Measurements from ENCODE around the gene LILRB1.

DNA sequence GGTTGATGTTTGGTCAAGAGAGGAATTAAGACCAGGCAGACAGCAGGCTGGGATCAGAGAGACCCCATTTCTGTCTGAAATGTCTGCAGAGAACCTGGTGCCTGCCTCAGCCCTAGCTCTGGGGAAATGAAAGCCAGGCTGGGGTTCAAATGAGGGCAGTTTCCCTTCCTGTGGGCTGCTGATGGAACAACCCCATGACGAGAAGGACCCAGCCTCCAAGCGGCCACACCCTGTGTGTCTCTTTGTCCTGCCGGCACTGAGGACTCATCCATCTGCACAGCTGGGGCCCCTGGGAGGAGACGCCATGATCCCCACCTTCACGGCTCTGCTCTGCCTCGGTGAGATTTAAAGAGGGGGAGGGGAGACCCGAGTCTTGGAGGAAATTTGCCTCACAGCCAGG, 32.4 kb downstream of the LILRB1 start, which contains the start of gene LILRB4:
- TF ChIP-seq BHLHE40 (IDR thresholded peaks at IDR 0.05; ENCODE audit: borderline replicate concordance) = no peak
- TF ChIP-seq FOXM1 (IDR thresholded peaks at IDR 0.05; ENCODE audit: borderline replicate concordance) = no peak
- TF ChIP-seq SUZ12 (IDR thresholded peaks at IDR 0.05) = no peak
- no peak for TF ChIP-seq NFRKB (IDR thresholded peaks at IDR 0.05)
- TF ChIP-seq, protein P1, sequence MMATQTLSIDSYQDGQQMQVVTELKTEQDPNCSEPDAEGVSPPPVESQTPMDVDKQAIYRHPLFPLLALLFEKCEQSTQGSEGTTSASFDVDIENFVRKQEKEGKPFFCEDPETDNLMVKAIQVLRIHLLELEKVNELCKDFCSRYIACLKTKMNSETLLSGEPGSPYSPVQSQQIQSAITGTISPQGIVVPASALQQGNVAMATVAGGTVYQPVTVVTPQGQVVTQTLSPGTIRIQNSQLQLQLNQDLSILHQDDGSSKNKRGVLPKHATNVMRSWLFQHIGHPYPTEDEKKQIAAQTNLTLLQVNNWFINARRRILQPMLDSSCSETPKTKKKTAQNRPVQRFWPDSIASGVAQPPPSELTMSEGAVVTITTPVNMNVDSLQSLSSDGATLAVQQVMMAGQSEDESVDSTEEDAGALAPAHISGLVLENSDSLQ (IDR thresholded peaks at IDR 0.05) = no peak
- no peak for TF ChIP-seq FOXA1 (IDR thresholded peaks at IDR 0.05)

Data from HEK293T (cell line).